Suprapubic skin (tissue), 3 donors: ENCODE measurements around the gene NDUFV1.

ENCODE experiments used
- CTCF ChIP-seq, 2 donors: fragments of 200-600 bp in 1 of 2; fragments of 450-650 bp in 1 of 2; sonication (generic) in 1 of 2; IDR thresholded peaks; one replicate each; pipeline ENCODE4 v1.5.1; 2016 to 2019; ENCODE audit warnings: antibody characterized with exemption in 2 of 2, mild to moderate bottlenecking in 1 of 2, moderate library complexity in 1 of 2
- POLR2A ChIP-seq, 2 donors: fragments of 450-650 bp; IDR thresholded peaks; one replicate each; pipeline ENCODE4 v1.6.1; 2017; ENCODE audit warnings: antibody characterized with exemption in 2 of 2, mild to moderate bottlenecking in 2 of 2, moderate library complexity in 2 of 2

- TF ChIP-seq CTCF (IDR thresholded peaks at IDR 0.05) (peak; percentile 47 to 77), POLR2A (IDR thresholded peaks at IDR 0.05) (no peak)
These were observed 33.9 kb upstream of the NDUFV1 start for GRCh38 chr11:67572747-67573419.
